Natural killer cell treated with Interleukin-12 subunit alpha and Interleukin-12 subunit beta and Interleukin-15 and Interleukin-18, amount 100 ng/mL, for 72 hours (primary cell): ENCODE results near the gene FGD1. TPM values are rescaled to one million over a fixed set of nuclear protein-coding genes. Genes with fewer than 3 reads are reported as not detected.
"Not testable (repeated sequence)": the region's sequence is repeated elsewhere in the genome, so short reads cannot be mapped to it uniquely, and the experiment has no call there.

ENCODE experiments used
- ATAC-seq, 2 donors: fragments of 150-1000 bp; cut with Tn5 transposase in 1 of 2; sonication (Bioruptor Pico), chemical (Tn5 transposase) in 1 of 2; 2 replicates each; pipeline ENCODE4 v1.10.0; 2021
- DNase-seq: peaks from one replicate; pipeline ENCODE4 v3.0.0; 2022; ENCODE audit warnings: low spot score
- H3K27ac Mint-ChIP-seq, 2 donors: 1 replicate in 1 of 2; 2 replicates in 1 of 2; pipeline ENCODE4 v1.8.0; 2022; ENCODE audit warnings: mixed read lengths in 2 of 2, mild to moderate bottlenecking in 1 of 2, moderate library complexity in 1 of 2
- H3K27me3 Mint-ChIP-seq, 2 donors: 1 replicate in 1 of 2; 2 replicates in 1 of 2; pipeline ENCODE4 v1.8.0; 2022; ENCODE audit warnings: mixed read lengths in 2 of 2
- H3K36me3 Mint-ChIP-seq: one replicate; pipeline ENCODE4 v1.8.0; 2022; ENCODE audit warnings: mixed read lengths
- H3K4me1 Mint-ChIP-seq, 2 donors: 1 replicate in 1 of 2; 2 replicates in 1 of 2; pipeline ENCODE4 v1.8.0; 2022; ENCODE audit warnings: low read depth in 2 of 2, mixed read lengths in 2 of 2, mild to moderate bottlenecking in 1 of 2
- H3K4me3 Mint-ChIP-seq: one replicate; pipeline ENCODE4 v1.8.0; 2022; ENCODE audit warnings: mixed read lengths
- H3K9me3 Mint-ChIP-seq: 2 replicates; pipeline ENCODE4 v1.8.0; 2022; ENCODE audit warnings: mixed read lengths
- total RNA-seq, 2 donors: library from RNA; stranded (reverse); gene quantifications; one replicate each; pipeline ENCODE4 v1.2.3, GENCODE V29; 2022

The FGD1 gene
- total RNA-seq, 2 donors from 2014 or later = not detected

DNA sequence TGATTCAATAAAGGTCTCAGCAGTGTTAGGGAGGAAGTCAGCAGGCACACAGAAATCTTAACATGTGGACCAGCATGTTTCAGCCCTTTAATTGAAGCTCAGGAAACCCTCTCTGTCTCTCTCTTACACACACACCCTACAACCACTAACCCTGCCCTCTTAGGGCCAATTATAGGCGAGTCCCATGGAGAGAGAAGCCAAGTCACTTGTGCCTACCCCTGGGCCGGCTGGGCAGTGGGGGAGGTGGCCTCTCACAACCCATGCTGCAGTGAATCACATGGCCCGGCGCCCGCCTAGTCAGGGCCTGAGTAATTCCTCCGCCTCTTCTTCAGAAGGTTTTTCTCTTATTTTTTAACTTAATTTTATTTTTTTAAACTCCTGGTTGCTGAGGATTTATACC lies 3.7 kb downstream of the FGD1 start:
- Mint-ChIP-seq H3K4me1 (peaks cover 6 to 8% of the 10 kb centered on the region in 2 donors), H3K36me3 (no peaks in the 10 kb centered on the region), H3K4me3 (no peak overlapping the region), H3K27ac (no peak overlapping the region), H3K27me3 (peaks cover 27 to 29% of the 10 kb centered on the region in 2 donors), H3K9me3 (no peaks in the 10 kb centered on the region)
- ATAC-seq (no peak), DNase-seq (no peak)

DNA sequence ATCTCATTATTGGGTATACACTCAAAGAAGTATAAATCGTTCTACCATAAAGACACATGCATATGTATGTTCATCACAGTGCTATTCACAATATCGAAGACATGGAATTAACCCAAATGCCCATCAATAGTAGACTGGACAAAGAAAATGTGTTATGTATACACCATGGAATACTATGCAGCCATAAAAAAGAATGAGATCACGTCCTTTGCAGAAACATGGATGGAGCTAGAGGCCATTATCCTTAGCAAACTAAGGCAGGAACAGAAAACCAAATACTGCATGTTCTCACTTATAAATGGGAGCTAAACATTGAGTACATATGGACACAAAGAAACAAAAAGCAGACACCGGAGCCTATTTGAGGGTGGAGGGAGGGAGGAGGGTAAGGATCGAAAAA lies 6.2 kb downstream of the FGD1 start:
- H3K36me3 Mint-ChIP-seq, H3K4me1 Mint-ChIP-seq, H3K4me3 Mint-ChIP-seq, H3K27ac Mint-ChIP-seq, H3K9me3 Mint-ChIP-seq, DNase-seq, ATAC-seq: not testable (repeated sequence)
- H3K27me3 Mint-ChIP-seq = peaks cover 16 to 22% of the 10 kb centered on the region in 2 donors

DNA sequence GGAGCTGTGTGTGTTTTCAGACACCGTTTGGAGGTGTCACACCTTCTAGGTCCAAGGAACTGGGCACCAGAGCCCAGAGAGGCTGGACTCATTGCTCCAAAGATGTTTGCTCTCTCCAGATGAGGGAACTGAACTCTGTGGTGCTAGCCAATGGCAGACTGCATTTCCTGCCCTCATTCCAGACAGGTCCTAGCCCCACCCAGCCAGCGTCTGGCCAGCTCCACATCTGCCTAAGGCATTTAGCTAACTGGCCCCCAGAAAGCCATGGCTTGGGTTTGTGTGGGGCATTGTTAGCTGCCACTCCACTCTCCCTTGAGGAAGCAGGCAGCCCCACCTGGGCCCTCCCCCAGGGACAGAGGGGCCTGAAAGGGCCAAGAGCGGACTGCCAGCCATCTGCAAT lies 11.4 kb downstream of the FGD1 start:
- no peak for DNase-seq
- ATAC-seq = peak in 1 of 2 donors; percentile 30
- H3K9me3 Mint-ChIP-seq = no peaks in the 10 kb centered on the region
- H3K36me3 Mint-ChIP-seq = no peaks in the 10 kb centered on the region
- H3K4me3 Mint-ChIP-seq = no peak overlapping the region
- H3K27me3 Mint-ChIP-seq = peaks cover 0 to 27% of the 10 kb centered on the region in 2 donors
- no peak overlapping the region for H3K27ac Mint-ChIP-seq
- H3K4me1 Mint-ChIP-seq = no peaks in the 10 kb centered on the region

DNA sequence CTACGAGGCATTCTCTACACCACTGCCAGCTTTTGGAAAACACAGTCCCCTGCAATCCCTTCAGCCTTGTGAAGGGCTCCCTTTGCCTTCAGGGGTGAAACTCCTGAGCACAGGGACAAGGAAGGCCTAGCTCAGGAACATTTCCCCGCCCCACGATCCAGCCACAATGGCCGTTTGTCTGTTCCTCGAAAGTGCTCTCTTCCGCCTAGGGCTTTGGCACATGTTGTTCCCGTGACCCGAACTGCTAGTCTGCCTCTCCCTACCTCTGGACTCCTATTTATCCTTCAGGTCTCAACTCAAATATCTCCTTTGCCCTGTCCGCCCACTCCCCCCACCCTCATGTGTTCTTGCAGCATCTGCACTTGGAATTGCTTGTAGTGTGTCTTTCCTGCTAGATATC lies 12.1 kb downstream of the FGD1 start:
- Mint-ChIP-seq H3K4me3 (no peak overlapping the region), H3K27ac (no peak overlapping the region), H3K27me3 (peaks cover 0 to 27% of the 10 kb centered on the region in 2 donors), H3K9me3 (no peaks in the 10 kb centered on the region), H3K4me1 (no peaks in the 10 kb centered on the region), H3K36me3 (no peaks in the 10 kb centered on the region)
- DNase-seq (no peak), ATAC-seq (no peak)

DNA sequence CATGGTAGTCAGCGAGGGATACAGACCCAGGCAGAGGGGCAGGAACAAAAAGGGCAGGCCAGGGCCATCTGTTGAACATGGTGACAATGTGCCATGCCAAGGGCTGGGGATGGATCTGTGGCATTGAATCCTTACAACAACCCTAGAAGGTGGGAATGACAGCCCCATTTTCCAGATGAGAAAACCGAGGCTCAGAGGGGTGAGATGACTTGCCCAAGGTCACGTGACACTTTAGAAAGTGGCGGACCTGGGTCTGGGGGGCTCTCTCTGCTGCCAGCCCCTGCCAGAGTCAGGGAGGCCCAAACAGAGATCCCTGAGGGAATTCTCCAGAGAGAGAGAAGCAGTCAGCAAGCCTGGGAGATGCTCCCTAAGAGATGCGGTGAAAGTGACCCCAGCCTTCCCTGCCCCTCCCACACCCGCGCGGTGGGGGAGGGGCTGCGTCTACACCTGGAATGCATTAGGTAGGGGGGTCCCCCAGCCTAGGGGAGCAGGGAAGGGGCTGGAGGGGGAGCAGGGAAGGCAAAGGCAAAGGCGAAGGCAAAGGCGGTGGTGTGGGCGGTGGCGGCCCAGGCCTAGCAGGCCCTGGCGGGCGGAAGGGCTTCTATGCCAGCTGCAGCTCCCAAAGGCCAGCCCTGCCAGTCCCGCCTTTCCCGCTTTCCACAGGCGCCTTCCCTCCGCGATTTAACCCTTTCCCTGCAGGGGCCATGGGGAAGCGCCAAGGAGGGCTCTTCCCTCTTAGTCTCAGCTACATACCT lies 13.0 kb downstream of the FGD1 start:
- DNase-seq (no peak), ATAC-seq (no peak)
- H3K36me3 Mint-ChIP-seq = no peaks in the 10 kb centered on the region
- no peaks in the 10 kb centered on the region for H3K4me1 Mint-ChIP-seq
- H3K9me3 Mint-ChIP-seq = no peaks in the 10 kb centered on the region
- H3K4me3 Mint-ChIP-seq = no peak overlapping the region
- H3K27me3 Mint-ChIP-seq = peaks cover 0 to 25% of the 10 kb centered on the region in 2 donors
- no peak overlapping the region for H3K27ac Mint-ChIP-seq

DNA sequence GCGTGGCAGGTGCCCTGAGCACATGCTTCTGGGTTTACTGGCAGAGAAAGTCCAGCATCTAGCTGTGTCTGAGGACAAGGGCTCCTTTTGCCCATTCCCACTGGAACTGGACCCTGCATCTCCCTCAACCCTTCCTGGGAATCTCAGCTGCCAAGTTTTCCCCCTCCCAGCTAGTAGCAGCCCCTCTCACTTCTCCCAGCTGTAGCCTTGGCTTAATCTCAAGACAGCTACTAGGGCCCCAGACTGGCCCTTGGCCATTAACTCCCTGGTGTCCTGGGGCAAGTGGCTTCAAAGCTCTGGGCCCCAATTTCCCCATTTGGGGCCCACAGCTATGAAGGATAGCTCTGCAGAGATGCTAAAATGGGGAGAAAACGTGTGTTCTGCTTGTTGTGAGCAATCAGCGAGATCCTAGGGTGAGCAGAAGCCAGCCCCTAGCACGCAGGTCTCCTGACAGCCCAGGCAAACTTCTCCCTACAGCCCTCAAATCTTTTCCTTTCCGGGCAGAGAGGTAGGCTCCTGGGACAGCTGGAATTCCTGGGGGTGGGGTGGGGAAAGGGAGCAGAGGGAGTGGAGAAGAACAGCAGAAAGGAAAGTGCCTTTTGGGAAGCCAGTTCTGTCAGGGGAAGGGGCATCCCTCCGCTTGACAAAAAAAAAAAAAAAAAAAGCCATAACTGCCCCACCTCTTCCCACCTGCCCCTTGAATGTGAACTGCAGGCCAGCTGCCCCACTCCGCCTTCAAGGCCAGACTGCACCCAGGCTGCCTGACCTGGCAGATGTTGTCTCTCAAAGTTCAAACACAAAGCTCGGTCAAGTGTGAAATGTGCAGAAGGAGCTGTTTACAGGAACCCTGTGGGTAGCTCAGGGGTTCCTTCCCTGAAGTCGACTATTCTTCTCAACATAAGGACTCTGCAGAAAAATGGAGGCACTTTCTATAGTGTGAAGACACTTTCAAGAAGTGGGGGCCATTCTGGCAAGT lies 16.6 kb downstream of the FGD1 start:
- H3K4me1 Mint-ChIP-seq = no peaks in the 10 kb centered on the region
- H3K4me3 Mint-ChIP-seq = no peak overlapping the region
- H3K9me3 Mint-ChIP-seq = no peaks in the 10 kb centered on the region
- H3K27me3 Mint-ChIP-seq = peaks cover 0 to 20% of the 10 kb centered on the region in 2 donors
- DNase-seq (no peak), ATAC-seq (no peak)
- H3K27ac Mint-ChIP-seq = no peak overlapping the region
- H3K36me3 Mint-ChIP-seq = no peaks in the 10 kb centered on the region

DNA sequence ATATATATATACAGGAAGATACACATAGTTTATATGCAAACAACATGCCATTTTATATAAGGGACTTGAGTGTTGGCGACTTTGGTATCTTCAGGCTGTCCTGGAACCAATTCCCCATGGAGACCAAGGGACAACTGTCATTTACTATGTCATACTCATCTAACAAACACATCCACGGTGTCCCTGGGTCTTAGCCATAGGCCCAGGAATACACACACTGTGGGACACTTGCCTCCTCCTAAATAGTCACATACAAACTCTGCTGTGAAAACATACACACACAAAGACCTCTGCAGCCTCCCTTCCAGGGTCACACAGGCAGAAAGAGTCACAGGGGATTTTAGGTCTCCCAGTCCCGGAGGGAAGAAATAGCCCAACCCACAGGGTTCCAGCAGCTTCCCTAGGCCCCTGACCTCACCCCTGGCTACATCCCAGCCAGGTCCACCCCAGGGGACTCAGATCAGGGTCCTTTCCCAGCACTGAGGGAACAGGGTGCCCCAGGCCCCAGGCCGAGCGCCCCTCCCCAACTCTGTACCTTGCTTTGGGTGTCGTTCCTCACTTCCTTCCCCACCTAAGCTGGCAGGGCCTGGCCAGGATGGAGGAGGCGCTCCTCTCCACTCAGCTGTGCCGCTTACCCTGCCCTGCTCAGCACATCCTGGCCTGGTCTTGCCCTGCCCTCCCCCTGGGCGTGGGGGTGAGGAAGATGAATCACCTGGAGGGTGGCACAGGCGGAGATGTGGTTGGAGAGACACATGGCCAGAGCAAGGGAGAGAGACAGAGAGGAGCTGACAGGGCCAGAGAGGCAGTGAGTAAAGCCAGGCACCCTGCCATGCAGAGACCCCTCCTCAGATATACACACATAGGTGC lies 21.8 kb downstream of the FGD1 start:
- no peaks in the 10 kb centered on the region for H3K4me1 Mint-ChIP-seq
- DNase-seq (no peak), ATAC-seq (peak in 1 of 2 donors; percentile 7)
- no peaks in the 10 kb centered on the region for H3K9me3 Mint-ChIP-seq
- H3K27ac Mint-ChIP-seq = no peak overlapping the region
- H3K4me3 Mint-ChIP-seq = no peak overlapping the region
- no peaks in the 10 kb centered on the region for H3K36me3 Mint-ChIP-seq
- peaks cover 0 to 4% of the 10 kb centered on the region in 2 donors for H3K27me3 Mint-ChIP-seq

DNA sequence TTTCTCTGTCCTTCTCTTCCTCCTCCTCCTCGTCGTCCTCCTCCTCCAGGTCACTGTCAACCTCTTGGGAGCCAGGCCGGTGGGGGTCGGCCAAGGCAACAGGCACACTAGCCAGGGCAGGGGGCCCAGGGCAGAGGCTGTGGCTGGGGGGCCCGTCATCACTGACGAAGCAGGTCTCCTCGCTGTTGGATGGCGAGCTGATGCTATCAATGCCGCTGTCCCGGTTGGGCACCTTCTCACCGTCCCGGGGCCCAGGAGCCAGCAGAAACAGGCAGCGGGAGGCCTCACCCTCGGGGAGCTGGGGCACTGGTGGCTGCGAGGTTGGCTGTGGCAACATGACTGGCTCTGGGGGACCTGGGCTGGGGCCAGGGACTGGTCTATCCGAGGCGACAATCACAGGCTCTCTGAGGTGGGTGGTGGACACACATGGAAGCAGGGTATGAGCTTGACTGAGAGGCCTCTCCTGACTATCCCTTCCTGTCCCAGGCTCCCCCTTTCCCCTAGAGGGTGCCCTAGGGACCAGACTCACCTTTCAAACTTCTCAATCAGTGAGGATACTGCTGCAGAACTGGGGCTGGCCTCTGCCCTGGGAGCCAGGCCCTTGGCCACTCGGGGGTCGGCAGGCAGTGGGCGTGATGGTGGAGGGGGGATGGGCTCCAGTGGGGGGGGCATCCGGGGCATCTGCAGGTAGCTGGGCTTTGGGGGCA lies 25.8 kb downstream of the FGD1 start:
- Mint-ChIP-seq H3K4me3 (no peak overlapping the region), H3K27ac (no peak overlapping the region), H3K4me1 (no peaks in the 10 kb centered on the region), H3K27me3 (peaks cover 0 to 2% of the 10 kb centered on the region in 2 donors), H3K9me3 (no peaks in the 10 kb centered on the region), H3K36me3 (no peaks in the 10 kb centered on the region)
- ATAC-seq (no peak), DNase-seq (no peak)

DNA sequence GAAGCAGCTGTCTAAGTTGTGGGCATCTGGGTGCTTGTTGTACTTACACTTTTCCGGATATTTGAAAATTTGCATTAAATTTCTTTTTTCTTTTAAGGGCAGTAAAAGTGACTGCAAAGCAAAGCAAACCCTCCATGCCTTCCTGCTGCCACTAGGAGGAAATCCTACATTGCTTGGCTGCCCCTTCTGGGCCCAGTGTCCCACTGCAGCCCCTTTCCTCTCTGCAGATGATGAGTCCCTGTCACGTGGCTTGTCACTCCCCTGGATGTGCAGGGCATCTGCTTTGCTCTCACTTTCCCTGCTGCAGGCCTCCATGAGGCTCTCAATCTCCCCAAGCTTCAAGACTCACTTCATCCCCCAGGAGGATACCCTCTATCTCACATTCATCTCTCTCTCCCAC lies 43.1 kb downstream of the FGD1 start:
- no peak overlapping the region for H3K4me3 Mint-ChIP-seq
- no peak overlapping the region for H3K27ac Mint-ChIP-seq
- no peaks in the 10 kb centered on the region for H3K4me1 Mint-ChIP-seq
- H3K9me3 Mint-ChIP-seq = no peaks in the 10 kb centered on the region
- no peak for ATAC-seq
- no peaks in the 10 kb centered on the region for H3K36me3 Mint-ChIP-seq
- DNase-seq = no peak
- H3K27me3 Mint-ChIP-seq = peaks cover 0 to 3% of the 10 kb centered on the region in 2 donors

DNA sequence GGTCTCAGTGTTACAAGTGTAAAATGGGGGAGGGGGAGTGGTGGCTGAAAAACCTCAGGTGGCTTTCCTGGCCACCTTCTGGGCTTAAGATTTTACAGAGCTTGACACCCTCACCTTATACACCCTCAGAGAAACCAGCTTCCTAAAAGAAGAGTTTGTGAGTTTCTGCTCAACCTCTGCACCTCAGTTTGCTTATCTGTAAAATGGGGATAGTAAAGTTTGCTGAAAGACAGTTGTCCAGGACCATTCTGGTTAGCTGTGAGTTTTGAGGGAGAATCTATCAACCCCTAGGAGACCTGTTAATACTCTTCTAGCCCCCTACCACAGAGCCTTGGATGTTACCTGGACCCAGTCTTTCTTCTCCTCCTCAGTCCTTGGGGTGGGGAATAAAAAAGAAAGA lies 46.1 kb downstream of the FGD1 start:
- H3K27ac Mint-ChIP-seq = no peak overlapping the region
- ATAC-seq = no peak
- no peak overlapping the region for H3K4me3 Mint-ChIP-seq
- peaks cover 0 to 3% of the 10 kb centered on the region in 2 donors for H3K4me1 Mint-ChIP-seq
- no peak for DNase-seq
- peaks cover 0 to 6% of the 10 kb centered on the region in 2 donors for H3K27me3 Mint-ChIP-seq
- H3K9me3 Mint-ChIP-seq = no peaks in the 10 kb centered on the region
- H3K36me3 Mint-ChIP-seq = no peaks in the 10 kb centered on the region

DNA sequence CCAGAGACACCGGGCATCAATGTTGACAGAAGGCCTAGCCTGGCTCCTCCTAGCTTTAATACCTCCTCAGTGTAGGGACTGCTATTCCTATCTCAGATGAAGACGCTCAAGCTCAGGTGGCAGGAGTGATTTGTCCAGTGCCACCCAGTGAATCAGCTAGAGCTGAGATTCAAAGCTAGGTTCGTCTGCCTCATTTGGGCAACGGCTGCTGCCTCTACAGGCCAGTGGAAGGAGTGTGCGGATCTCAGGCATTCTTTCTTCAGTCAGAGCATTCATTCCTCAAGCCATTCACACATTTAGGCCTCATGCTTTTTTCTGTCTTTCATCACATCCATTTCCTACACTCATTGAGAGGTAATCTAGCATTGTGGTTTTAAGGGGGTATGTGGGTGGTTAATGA lies 48.6 kb downstream of the FGD1 start:
- Mint-ChIP-seq H3K27ac (no peak overlapping the region), H3K4me1 (peaks cover 0 to 3% of the 10 kb centered on the region in 2 donors), H3K9me3 (no peaks in the 10 kb centered on the region), H3K27me3 (peaks cover 0 to 5% of the 10 kb centered on the region in 2 donors), H3K36me3 (peaks cover 5% of the 10 kb centered on the region), H3K4me3 (no peak overlapping the region)
- DNase-seq (no peak), ATAC-seq (peak in 1 of 2 donors; percentile 25)

DNA sequence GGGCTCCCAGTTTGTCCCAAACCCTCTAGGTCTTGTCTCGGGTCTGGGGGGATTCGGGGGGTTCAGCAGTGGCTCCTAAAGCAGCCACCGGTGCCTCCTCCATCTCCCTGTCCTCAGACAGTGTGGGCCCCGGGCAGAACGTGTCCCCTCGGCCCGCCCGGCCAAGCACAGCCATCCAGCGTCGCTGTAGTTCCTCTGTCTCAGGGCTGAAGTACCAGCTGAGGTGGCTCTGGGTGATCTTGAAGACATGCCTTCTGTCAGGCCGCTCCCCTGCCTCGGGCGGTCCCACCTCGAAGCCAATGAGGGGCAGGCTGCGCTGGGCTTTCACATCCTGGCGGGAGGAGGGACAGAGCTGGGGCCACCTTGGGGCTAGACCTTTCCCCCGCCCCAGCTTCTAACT lies 50.0 kb downstream of the FGD1 start:
- Mint-ChIP-seq H3K27ac (no peak overlapping the region), H3K4me1 (peaks cover 10 to 14% of the 10 kb centered on the region in 2 donors), H3K36me3 (peaks cover 5% of the 10 kb centered on the region), H3K4me3 (no peak overlapping the region), H3K27me3 (peaks cover 0 to 5% of the 10 kb centered on the region in 2 donors), H3K9me3 (no peaks in the 10 kb centered on the region)
- DNase-seq (no peak), ATAC-seq (no peak)

DNA sequence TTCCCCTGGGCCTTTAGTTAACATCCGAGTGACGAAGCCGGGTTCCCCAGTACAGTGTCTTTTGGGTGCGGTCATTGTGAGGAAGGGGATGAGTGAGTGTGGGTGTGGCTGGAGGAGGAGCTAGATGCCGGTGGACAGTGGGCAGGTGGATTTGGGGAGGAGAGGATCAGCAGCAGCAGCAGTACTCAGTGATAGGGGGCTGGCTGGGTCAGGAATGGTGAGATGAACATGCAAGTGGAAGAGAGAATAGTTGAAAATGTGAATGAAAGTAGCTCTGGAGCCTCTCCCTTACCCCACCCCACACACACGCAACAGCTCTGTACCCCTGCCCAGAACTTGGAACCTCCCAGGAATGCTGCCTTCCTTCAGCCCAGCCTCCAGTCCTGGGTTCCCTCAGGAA lies 51.3 kb downstream of the FGD1 start:
- Mint-ChIP-seq H3K4me3 (no peak overlapping the region), H3K27me3 (peaks cover 0 to 5% of the 10 kb centered on the region in 2 donors), H3K36me3 (peaks cover 5% of the 10 kb centered on the region), H3K4me1 (peaks cover 14 to 16% of the 10 kb centered on the region in 2 donors), H3K27ac (no peak overlapping the region), H3K9me3 (no peaks in the 10 kb centered on the region)
- ATAC-seq (no peak), DNase-seq (no peak)
